Testis (tissue), 3 donors: ENCODE measurements around the gene TFB2M. TPM values are rescaled to one million over a fixed set of nuclear protein-coding genes. Genes with fewer than 3 reads are reported as not detected.

Source experiments
- DNase-seq: peaks from one replicate; pipeline ENCODE4 v3.0.0-alpha.2; 2019
- H3K27ac ChIP-seq, 2 donors: fragments of 200-600 bp; sonication (generic); one replicate each; pipeline ENCODE4 v1.5.1; 2019
- H3K27me3 ChIP-seq: fragments of 200-600 bp; sonication (generic); one replicate; pipeline ENCODE4 v1.5.1; 2019
- H3K36me3 ChIP-seq: fragments of 200-600 bp; sonication (generic); one replicate; pipeline ENCODE4 v1.5.1; 2017; ENCODE audit warnings: low read depth; ENCODE audit errors: missing control alignments
- H3K4me1 ChIP-seq: fragments of 200-600 bp; sonication (generic); one replicate; pipeline ENCODE4 v1.5.1; 2019
- H3K4me3 ChIP-seq, 2 donors: fragments of 200-600 bp; sonication (generic); one replicate each; pipeline ENCODE4 v1.5.1; 2017 to 2019
- H3K9me3 ChIP-seq: fragments of 200-600 bp; sonication (generic); one replicate; pipeline ENCODE4 v1.5.1; 2017
- CTCF ChIP-seq, 3 experiments: fragments of 450-650 bp in 2 of 3; fragments of 200-600 bp in 1 of 3; sonication (generic) in 1 of 3; IDR thresholded peaks; one replicate each; pipeline ENCODE4 v1.5.1; 2016 to 2019; ENCODE audit warnings: antibody characterized with exemption in 3 of 3, mild to moderate bottlenecking in 2 of 3, moderate library complexity in 1 of 3
- POLR2A ChIP-seq: fragments of 450-650 bp; IDR thresholded peaks from one replicate; pipeline ENCODE4 v1.6.1; 2017; ENCODE audit warnings: antibody characterized with exemption, mild to moderate bottlenecking, moderate library complexity
- WGBS, 2 donors: methylation state at CpG; one replicate each; pipeline ENCODE4 v1.1.5; 2018; 5-methylcytosine and 5-hydroxymethylcytosine counted together
- intact Hi-C: fragments of 100-400 bp; cut with DNase I; formaldehyde crosslinking; loops from one replicate; pipeline ENCODE4 v1.15.1; 2023; ENCODE audit warnings: low total_unique reads
- polyA plus RNA-seq: library from polyadenylated mRNA; stranded (reverse); fragments of 350-450 nt; fragmentation: Illumina TruSeq; extraction: RNeasy Lipid Tissue Mini Kit (QIAGEN cat#74804); gene quantifications from one replicate; pipeline ENCODE4 v1.2.3, GENCODE V29; 2014; ENCODE audit warnings: low read depth, low replicate concordance; ENCODE audit not compliant: insufficient read depth
- total RNA-seq, 2 donors: library from RNA; depleted of rRNA; stranded (reverse); fragments of >200 nt; gene quantifications; one replicate each; pipeline ENCODE4 v1.2.3, GENCODE V29; 2016

The TFB2M gene
- total and polyA plus RNA-seq, 3 donors from 2014 or later = 15.7 to 20.0 (median 19.8) TPM

- WGBS, 2 donors = 67 to 71% methylated on average over 2 of the region's 2 CpGs
- no peaks in the 10 kb centered on the region for H3K27me3 ChIP-seq
- intact Hi-C loops = no loop called here
- H3K36me3 ChIP-seq = no peaks in the 10 kb centered on the region
- H3K4me3 ChIP-seq = no peak overlapping the region
- H3K4me1 ChIP-seq = no peaks in the 10 kb centered on the region
- no peak for TF ChIP-seq POLR2A
- TF ChIP-seq CTCF (IDR thresholded peaks at IDR 0.05) = no peak
- no peak for DNase-seq
- H3K9me3 ChIP-seq = no peaks in the 10 kb centered on the region
- H3K27ac ChIP-seq = no peak overlapping the region
Measured at GRCh38 chr1:246530482-246530881, 35.6 kb downstream of the TFB2M start.

GRCh38 chr1:246528933-246529731 is 36.9 kb downstream of the TFB2M start:
- TF ChIP-seq POLR2A (no peak), CTCF (IDR thresholded peaks at IDR 0.05) (no peak)
- no peak for DNase-seq
- intact Hi-C loops = no loop called here
- no peaks in the 10 kb centered on the region for H3K4me1 ChIP-seq
- no peaks in the 10 kb centered on the region for H3K9me3 ChIP-seq
- H3K36me3 ChIP-seq = no peaks in the 10 kb centered on the region
- no peaks in the 10 kb centered on the region for H3K27me3 ChIP-seq
- H3K4me3 ChIP-seq = no peak overlapping the region
- H3K27ac ChIP-seq = no peak overlapping the region
- whole genome bisulfite sequencing, 2 donors = 68 to 72% methylated on average over 8 of the region's 8 CpGs

GRCh38 chr1:246527402-246528088 is 38.5 kb downstream of the TFB2M start:
- H3K27ac ChIP-seq = no peak overlapping the region
- TF ChIP-seq POLR2A (no peak), CTCF (IDR thresholded peaks at IDR 0.05) (no peak)
- H3K9me3 ChIP-seq = no peaks in the 10 kb centered on the region
- no peaks in the 10 kb centered on the region for H3K27me3 ChIP-seq
- no peak for DNase-seq
- no peak overlapping the region for H3K4me3 ChIP-seq
- whole genome bisulfite sequencing, 2 donors = 17 to 55% methylated on average over 1 to 5 of the region's 5 CpGs
- intact Hi-C loops = no loop called here
- no peaks in the 10 kb centered on the region for H3K36me3 ChIP-seq
- no peaks in the 10 kb centered on the region for H3K4me1 ChIP-seq

DNA sequence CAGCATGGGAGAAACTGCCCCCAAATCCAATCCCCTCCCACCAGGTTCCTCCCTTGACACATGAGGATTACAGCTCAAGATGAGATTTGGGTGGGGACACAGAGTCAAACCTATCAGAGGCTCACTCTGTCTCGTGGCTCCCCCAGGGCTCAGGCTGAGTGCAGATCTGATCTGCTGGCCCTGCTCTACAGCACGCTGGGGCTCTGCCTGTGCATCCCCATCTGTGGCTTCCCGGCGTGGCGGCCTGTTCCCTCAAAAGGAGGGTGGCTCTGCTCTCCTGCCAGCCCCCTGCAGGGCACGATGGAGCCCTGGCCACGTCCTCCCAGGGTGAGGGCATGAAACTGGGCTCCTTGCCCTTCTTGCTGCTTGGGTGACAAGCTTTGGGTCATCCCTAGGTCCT is 39.1 kb downstream of the TFB2M start:
- Histone ChIP-seq H3K4me3 (no peak overlapping the region), H3K36me3 (no peaks in the 10 kb centered on the region), H3K27me3 (no peaks in the 10 kb centered on the region), H3K27ac (no peak overlapping the region), H3K4me1 (no peaks in the 10 kb centered on the region), H3K9me3 (no peaks in the 10 kb centered on the region)
- WGBS, 2 donors = 70 to 78% methylated on average over 4 to 7 of the region's 7 CpGs
- intact Hi-C loops = no loop called here
- no peak for TF ChIP-seq POLR2A
- no peak for TF ChIP-seq CTCF (IDR thresholded peaks at IDR 0.05)
- DNase-seq = no peak
